Liver (tissue), 9 donors: ENCODE results near the gene IER2. TPM values are rescaled to one million over a fixed set of nuclear protein-coding genes. Genes with fewer than 3 reads are reported as not detected.

Source experiments
- DNase-seq: peaks from one replicate; pipeline ENCODE4 v3.0.0-alpha.2; 2017; ENCODE audit warnings: low spot score
- H3K27ac ChIP-seq, 2 donors: one replicate each; pipeline ENCODE4 v1.7.0; 2013; ENCODE audit warnings: inconsistent platforms in 2 of 2, low read length in 2 of 2, control low read depth in 1 of 2, low read depth in 1 of 2, mild to moderate bottlenecking in 1 of 2
- H3K27me3 ChIP-seq, 4 donors: one replicate each; pipeline versions ENCODE4 v1.6.1 to v1.7.0; 2013; ENCODE audit warnings: low read length in 3 of 4, inconsistent platforms in 1 of 4, mild to moderate bottlenecking in 1 of 4, moderate library complexity in 1 of 4; ENCODE audit not compliant: control insufficient read depth in 4 of 4, insufficient read depth in 4 of 4
- H3K36me3 ChIP-seq, 4 donors: one replicate each; pipeline versions ENCODE4 v1.6.1 to v1.7.0; 2013; ENCODE audit warnings: low read length in 3 of 4, mild to moderate bottlenecking in 3 of 4, low read depth in 1 of 4, moderate library complexity in 1 of 4; ENCODE audit not compliant: control insufficient read depth in 4 of 4, insufficient read depth in 3 of 4
- H3K4me1 ChIP-seq, 4 donors: one replicate each; pipeline versions ENCODE4 v1.6.1 to v1.7.0; 2013; ENCODE audit warnings: low read length in 3 of 4, mild to moderate bottlenecking in 3 of 4, moderate library complexity in 1 of 4; ENCODE audit not compliant: control insufficient read depth in 4 of 4, insufficient read depth in 4 of 4
- H3K4me3 ChIP-seq, 3 donors: one replicate each; pipeline versions ENCODE4 v1.6.1 to v1.7.0; 2013; ENCODE audit warnings: low read length in 3 of 3, control low read depth in 1 of 3, low read depth in 1 of 3, mild to moderate bottlenecking in 1 of 3
- H3K9ac ChIP-seq, 2 donors: one replicate each; pipeline ENCODE4 v1.7.0; 2013; ENCODE audit warnings: low read length in 2 of 2, mild to moderate bottlenecking in 2 of 2, moderate library complexity in 2 of 2, control low read depth in 1 of 2, low read depth in 1 of 2
- H3K9me3 ChIP-seq, 4 donors: one replicate each; pipeline versions ENCODE4 v1.6.1 to v1.7.0; 2013; ENCODE audit warnings: low read length in 3 of 4; ENCODE audit not compliant: control insufficient read depth in 4 of 4
- ATF3 ChIP-seq: IDR thresholded peaks from 2 replicates; pipeline ENCODE4 v1.6.1; 2016; ENCODE audit warnings: antibody characterized with exemption
- CTCF ChIP-seq: fragments of 150-350 bp; IDR thresholded peaks from 2 replicates; pipeline ENCODE4 v1.5.1; 2017; ENCODE audit warnings: improper control_type of control experiment, low read depth, low read length; ENCODE audit not compliant: missing input control
- EGR1 ChIP-seq, 2 donors: IDR thresholded peaks; 2 replicates each; pipeline ENCODE4 v1.6.1; 2016 to 2018; ENCODE audit warnings: antibody characterized with exemption in 2 of 2, low read depth in 2 of 2
- FOXA1 ChIP-seq: IDR thresholded peaks from 2 replicates; pipeline ENCODE4 v1.6.1; 2016; ENCODE audit warnings: antibody characterized with exemption
- FOXA2 ChIP-seq: IDR thresholded peaks from 2 replicates; pipeline ENCODE4 v1.6.1; 2016; ENCODE audit warnings: antibody characterized with exemption
- GABPA ChIP-seq, 2 donors: IDR thresholded peaks in 1 of 2; conservative IDR thresholded peaks in 1 of 2; 2 replicates each; pipeline ENCODE4 v1.6.1; 2016; ENCODE audit warnings: antibody characterized with exemption in 2 of 2, mild to moderate bottlenecking in 1 of 2, moderate library complexity in 1 of 2
- HNF4A ChIP-seq, 2 donors: conservative IDR thresholded peaks; 2 replicates each; pipeline ENCODE4 v1.6.1; 2016; ENCODE audit warnings: antibody characterized with exemption in 2 of 2, mild to moderate bottlenecking in 2 of 2
- HNF4G ChIP-seq: IDR thresholded peaks from 2 replicates; pipeline ENCODE4 v1.6.1; 2016; ENCODE audit warnings: antibody characterized with exemption
- JUND ChIP-seq, 2 donors: IDR thresholded peaks; 2 replicates each; pipeline ENCODE4 v1.6.1; 2016; ENCODE audit warnings: antibody characterized with exemption in 2 of 2
- MAX ChIP-seq: IDR thresholded peaks from 2 replicates; pipeline ENCODE4 v1.6.1; 2016; ENCODE audit warnings: antibody characterized with exemption
- NR2F2 ChIP-seq: IDR thresholded peaks from 2 replicates; pipeline ENCODE4 v1.6.1; 2016; ENCODE audit warnings: antibody characterized with exemption
- RAD21 ChIP-seq, 2 donors: IDR thresholded peaks; 2 replicates each; pipeline ENCODE4 v1.6.1; 2016; ENCODE audit warnings: antibody characterized with exemption in 2 of 2, mild to moderate bottlenecking in 2 of 2
- RXRA ChIP-seq, 2 donors: IDR thresholded peaks; 2 replicates each; pipeline ENCODE4 v1.6.1; 2017 to 2018; ENCODE audit warnings: antibody characterized with exemption in 2 of 2, mild to moderate bottlenecking in 1 of 2
- SP1 ChIP-seq: IDR thresholded peaks from 2 replicates; pipeline ENCODE4 v1.6.1; 2018; ENCODE audit warnings: antibody characterized with exemption, mild to moderate bottlenecking
- TAF1 ChIP-seq: conservative IDR thresholded peaks from 2 replicates; pipeline ENCODE4 v1.6.1; 2016; ENCODE audit warnings: antibody characterized with exemption, mild to moderate bottlenecking
- YY1 ChIP-seq: IDR thresholded peaks from 2 replicates; pipeline ENCODE4 v1.6.1; 2016; ENCODE audit warnings: antibody characterized with exemption, mild to moderate bottlenecking
- WGBS: extraction: QIAGEN DNeasy Blood & Tissue Kit; methylation state at CpG from one replicate; pipeline ENCODE4 v1.1.7; 2013; 5-methylcytosine and 5-hydroxymethylcytosine counted together
- polyA plus RNA-seq, 2 donors: library from polyadenylated mRNA; stranded (reverse) in 1 of 2; unstranded in 1 of 2; fragments of 200-250 nt in 1 of 2; fragments of >200 nt in 1 of 2; fragmentation: Nextera tagmentation in 1 of 2; extraction: Ambion mirVana in 1 of 2; gene quantifications; one replicate each; pipeline versions ENCODE4 v1.2.1 to v1.2.3, GENCODE V29; 2013 to 2015
- total RNA-seq, 2 donors: library from RNA; depleted of rRNA; stranded (reverse); fragments of >200 nt; gene quantifications; one replicate each; pipeline ENCODE4 v1.2.3, GENCODE V29; 2014
- TF ChIP-seq, protein P1 (sequence below): IDR thresholded peaks from 2 replicates; pipeline ENCODE4 v1.6.1; 2016; ENCODE audit warnings: antibody characterized with exemption, mild to moderate bottlenecking
- TF ChIP-seq, protein P2 (sequence below): IDR thresholded peaks from 2 replicates; pipeline ENCODE4 v1.6.1; 2016; ENCODE audit warnings: antibody characterized with exemption
- donor health status: healthy.
- donor health status: healthy.
- donor health status: healthy.
- donor health status: healthy.
- donor health status: healthy.

The IER2 gene
- total and polyA plus RNA-seq, 4 donors = 11.4 to 38.9 (median 21.9) TPM

GRCh38 chr19:13152356-13152973 lies 2.3 kb downstream of the IER2 start (continued):
- TF ChIP-seq, protein P1, sequence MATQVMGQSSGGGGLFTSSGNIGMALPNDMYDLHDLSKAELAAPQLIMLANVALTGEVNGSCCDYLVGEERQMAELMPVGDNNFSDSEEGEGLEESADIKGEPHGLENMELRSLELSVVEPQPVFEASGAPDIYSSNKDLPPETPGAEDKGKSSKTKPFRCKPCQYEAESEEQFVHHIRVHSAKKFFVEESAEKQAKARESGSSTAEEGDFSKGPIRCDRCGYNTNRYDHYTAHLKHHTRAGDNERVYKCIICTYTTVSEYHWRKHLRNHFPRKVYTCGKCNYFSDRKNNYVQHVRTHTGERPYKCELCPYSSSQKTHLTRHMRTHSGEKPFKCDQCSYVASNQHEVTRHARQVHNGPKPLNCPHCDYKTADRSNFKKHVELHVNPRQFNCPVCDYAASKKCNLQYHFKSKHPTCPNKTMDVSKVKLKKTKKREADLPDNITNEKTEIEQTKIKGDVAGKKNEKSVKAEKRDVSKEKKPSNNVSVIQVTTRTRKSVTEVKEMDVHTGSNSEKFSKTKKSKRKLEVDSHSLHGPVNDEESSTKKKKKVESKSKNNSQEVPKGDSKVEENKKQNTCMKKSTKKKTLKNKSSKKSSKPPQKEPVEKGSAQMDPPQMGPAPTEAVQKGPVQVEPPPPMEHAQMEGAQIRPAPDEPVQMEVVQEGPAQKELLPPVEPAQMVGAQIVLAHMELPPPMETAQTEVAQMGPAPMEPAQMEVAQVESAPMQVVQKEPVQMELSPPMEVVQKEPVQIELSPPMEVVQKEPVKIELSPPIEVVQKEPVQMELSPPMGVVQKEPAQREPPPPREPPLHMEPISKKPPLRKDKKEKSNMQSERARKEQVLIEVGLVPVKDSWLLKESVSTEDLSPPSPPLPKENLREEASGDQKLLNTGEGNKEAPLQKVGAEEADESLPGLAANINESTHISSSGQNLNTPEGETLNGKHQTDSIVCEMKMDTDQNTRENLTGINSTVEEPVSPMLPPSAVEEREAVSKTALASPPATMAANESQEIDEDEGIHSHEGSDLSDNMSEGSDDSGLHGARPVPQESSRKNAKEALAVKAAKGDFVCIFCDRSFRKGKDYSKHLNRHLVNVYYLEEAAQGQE = no peak
- TF ChIP-seq GABPA (IDR thresholded peaks at IDR 0.05 in 1 of 2, conservative IDR thresholded peaks at IDR 0.05 in 1 of 2) = no peak
- no peak for TF ChIP-seq FOXA2
- no peak for TF ChIP-seq RAD21 (IDR thresholded peaks at IDR 0.05)
- no peak for TF ChIP-seq SP1

GRCh38 chr19:13152974-13153568 lies 2.9 kb downstream of the IER2 start:
- H3K9ac ChIP-seq = peak overlapping the region; percentile 99
- DNase-seq = peak; percentile 99
- H3K9me3 ChIP-seq = no peaks in the 10 kb centered on the region
- H3K36me3 ChIP-seq = no peaks in the 10 kb centered on the region
- no peaks in the 10 kb centered on the region for H3K27me3 ChIP-seq
- peak overlapping the region; percentile 71 to 97 (median 93) for H3K4me3 ChIP-seq
- under 1% methylated on average over 59 of the region's 59 CpGs for WGBS
- H3K27ac ChIP-seq = peak overlapping the region; percentile 99 to 100
- TF ChIP-seq CTCF = no peak
- TF ChIP-seq NR2F2 = peak; percentile 38
- no peak for TF ChIP-seq MAX
- peak; percentile 9 to 50 for TF ChIP-seq RAD21 (IDR thresholded peaks at IDR 0.05)
- TF ChIP-seq GABPA (IDR thresholded peaks at IDR 0.05 in 1 of 2, conservative IDR thresholded peaks at IDR 0.05 in 1 of 2) = peak in 1 of 2 donors; percentile 58
- TF ChIP-seq, protein P2, sequence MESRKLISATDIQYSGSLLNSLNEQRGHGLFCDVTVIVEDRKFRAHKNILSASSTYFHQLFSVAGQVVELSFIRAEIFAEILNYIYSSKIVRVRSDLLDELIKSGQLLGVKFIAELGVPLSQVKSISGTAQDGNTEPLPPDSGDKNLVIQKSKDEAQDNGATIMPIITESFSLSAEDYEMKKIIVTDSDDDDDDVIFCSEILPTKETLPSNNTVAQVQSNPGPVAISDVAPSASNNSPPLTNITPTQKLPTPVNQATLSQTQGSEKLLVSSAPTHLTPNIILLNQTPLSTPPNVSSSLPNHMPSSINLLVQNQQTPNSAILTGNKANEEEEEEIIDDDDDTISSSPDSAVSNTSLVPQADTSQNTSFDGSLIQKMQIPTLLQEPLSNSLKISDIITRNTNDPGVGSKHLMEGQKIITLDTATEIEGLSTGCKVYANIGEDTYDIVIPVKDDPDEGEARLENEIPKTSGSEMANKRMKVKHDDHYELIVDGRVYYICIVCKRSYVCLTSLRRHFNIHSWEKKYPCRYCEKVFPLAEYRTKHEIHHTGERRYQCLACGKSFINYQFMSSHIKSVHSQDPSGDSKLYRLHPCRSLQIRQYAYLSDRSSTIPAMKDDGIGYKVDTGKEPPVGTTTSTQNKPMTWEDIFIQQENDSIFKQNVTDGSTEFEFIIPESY = no peak
- TF ChIP-seq HNF4A (conservative IDR thresholded peaks at IDR 0.05) = peak; percentile 4 to 19
- TF ChIP-seq EGR1 (IDR thresholded peaks at IDR 0.05; ENCODE audit: low read depth in 2 of 2) = peak; percentile 59 to 73
- TF ChIP-seq JUND (IDR thresholded peaks at IDR 0.05) = peak in 1 of 2 donors; percentile 70
- peak; percentile 77 for TF ChIP-seq SP1
- TF ChIP-seq FOXA2 = no peak
- peak; percentile 100 for TF ChIP-seq TAF1
- TF ChIP-seq RXRA (IDR thresholded peaks at IDR 0.05) = peak; percentile 53 to 54
- TF ChIP-seq ATF3 = no peak
- TF ChIP-seq FOXA1 = no peak
- TF ChIP-seq HNF4G = no peak
- TF ChIP-seq, protein P1 = peak; percentile 96
- TF ChIP-seq YY1 = peak; percentile 73
- H3K4me1 ChIP-seq = peaks cover 5 to 28% (median 21%) of the 10 kb centered on the region in 4 donors
